Measurements from ENCODE around the gene TMEM59.

The TMEM59 gene

GRCh38 chr1:53986458-53986857 is 66.5 kb downstream of the TMEM59 start:
- no peak for DNase-seq (ENCODE audit: low read depth in 3 of 3, low spot score in 1 of 3)

- no peak for DNase-seq (ENCODE audit: low read depth in 3 of 3, low spot score in 1 of 3)
Observed at GRCh38 chr1:53984726-53985125, 68.3 kb downstream of the TMEM59 start.

DNA sequence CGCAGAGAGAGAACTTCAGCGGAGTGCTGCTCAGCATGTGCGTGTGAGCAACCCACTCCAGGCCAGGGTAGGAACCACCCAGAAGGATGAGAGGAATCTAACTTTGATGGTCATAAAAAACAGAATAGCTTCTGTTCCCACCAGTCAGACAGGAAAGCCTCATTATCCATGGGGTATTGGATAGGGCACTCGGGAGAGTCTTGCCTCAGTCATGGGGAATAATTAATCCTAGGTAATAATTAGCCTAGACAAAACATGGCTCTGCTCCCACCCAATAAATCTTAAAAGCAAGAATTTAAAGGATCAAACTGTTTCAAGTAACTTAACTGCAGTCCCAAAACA is 70.3 kb downstream of the TMEM59 start:
- no peak for DNase-seq (ENCODE audit: low read depth in 3 of 3, low spot score in 1 of 3)

DNA sequence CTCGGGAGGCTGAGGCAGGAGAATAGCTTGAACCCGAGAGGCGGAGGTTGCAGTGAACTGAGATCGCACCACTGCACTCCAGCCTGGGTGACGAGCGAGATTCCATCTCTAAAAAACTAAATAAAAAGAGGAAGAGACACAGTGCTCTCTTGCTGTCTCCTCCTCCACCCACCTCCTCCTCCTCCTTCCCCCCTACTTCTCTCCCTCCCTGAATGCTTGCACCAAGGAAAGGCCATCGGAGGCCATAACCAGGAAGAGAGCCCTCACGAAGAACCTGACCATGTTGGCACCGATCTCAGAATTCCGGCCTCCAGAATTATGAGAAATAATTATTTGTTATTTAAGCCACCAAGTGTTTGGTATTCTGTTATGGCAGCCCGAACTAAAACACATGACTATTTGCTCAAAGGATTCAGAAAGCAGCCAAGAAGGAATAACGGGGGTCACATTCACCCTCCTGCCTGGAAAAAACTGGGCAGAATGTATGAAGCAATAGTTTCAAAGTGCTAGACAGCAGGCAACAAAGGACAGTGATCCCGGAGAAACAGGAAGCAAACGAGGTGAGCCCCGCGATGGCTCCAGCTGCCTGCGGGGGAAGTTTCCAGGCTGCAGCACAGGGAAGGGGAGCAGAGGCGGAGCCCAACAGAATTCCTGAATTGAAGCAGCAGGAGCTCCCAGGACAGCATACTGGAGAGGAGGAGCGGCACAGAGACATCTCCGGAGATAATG is 70.8 kb downstream of the TMEM59 start:
- no peak for DNase-seq (ENCODE audit: low read depth in 3 of 3, low spot score in 1 of 3)

- no peak for DNase-seq (ENCODE audit: low read depth in 3 of 3, low spot score in 1 of 3)
Observed at GRCh38 chr1:53981220-53981619, 71.8 kb downstream of the TMEM59 start.

DNA sequence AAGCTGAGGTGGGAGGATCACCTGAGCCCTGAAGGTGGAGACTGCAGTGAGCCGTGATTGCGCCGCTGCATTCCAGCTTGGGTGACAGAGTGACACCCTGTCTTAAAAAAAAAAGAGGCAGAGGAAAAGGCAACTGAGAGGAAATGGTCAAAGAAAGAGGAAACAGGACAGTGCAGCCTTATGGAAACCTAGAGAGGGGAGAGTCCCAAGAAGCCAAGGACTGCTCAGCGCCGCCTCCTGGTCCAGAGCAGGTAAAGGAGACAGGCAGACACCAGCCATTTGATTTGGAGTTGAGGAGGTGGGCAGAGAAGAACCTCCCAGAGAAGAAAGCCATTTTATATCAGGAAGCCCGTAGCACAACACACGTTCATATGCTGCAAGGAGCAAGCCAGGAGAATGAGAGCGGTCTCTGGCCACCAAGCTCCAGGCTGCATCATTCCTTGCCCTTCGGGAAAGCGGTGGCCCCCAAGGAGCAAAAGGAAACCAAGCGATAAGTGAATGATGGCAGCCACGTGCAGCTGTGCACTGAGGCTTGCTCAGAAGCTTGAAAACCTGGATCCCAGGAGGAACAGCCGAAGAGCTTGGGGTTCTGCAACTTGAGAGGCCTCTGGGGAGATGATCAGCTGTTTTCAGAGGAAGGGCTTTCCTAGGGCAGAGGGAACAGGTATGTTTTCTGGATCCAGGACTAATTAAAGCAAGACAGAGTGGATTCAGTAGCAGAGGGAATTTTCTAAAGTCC is 73.1 kb downstream of the TMEM59 start:
- no peak for DNase-seq (ENCODE audit: low read depth in 3 of 3, low spot score in 1 of 3)
